SK-N-SH treated with all-trans-retinoic acid at 6 μM for 48 hours (cell line): ENCODE data around the gene VPS51.

Experiments
- ATAC-seq: fragments of 200-7000 bp; cut with Tn5 transposase; 3 replicates; pipeline ENCODE4 v1.9.1; 2020; ENCODE audit warnings: mild to moderate bottlenecking, moderate library complexity
- ARNTL ChIP-seq: fragments of 450-650 bp; formaldehyde crosslinking; IDR thresholded peaks from 2 replicates; pipeline ENCODE4 v1.5.0; 2020; ENCODE audit warnings: low read depth, mild to moderate bottlenecking, moderate library complexity, borderline replicate concordance
- BACH2 ChIP-seq: fragments of 250-450 bp; sonication (Bioruptor Pico); IDR thresholded peaks from 2 replicates; pipeline ENCODE4 v1.9.0; 2021; ENCODE audit warnings: mild to moderate bottlenecking, borderline replicate concordance
- CSRNP3 ChIP-seq: fragments of 250-450 bp; sonication (Bioruptor Pico); IDR thresholded peaks from 2 replicates; pipeline ENCODE4 v1.5.1; 2021; ENCODE audit warnings: mild to moderate bottlenecking, moderate library complexity
- ESRRG ChIP-seq: fragments of 250-450 bp; sonication (Bioruptor Pico); IDR thresholded peaks from 2 replicates; pipeline ENCODE4 v1.6.1; 2021; ENCODE audit warnings: mild to moderate bottlenecking
- GLIS3 ChIP-seq: fragments of 250-450 bp; sonication (Bioruptor Pico); IDR thresholded peaks from 2 replicates; pipeline ENCODE4 v1.5.0; 2020; ENCODE audit warnings: mild to moderate bottlenecking, moderate library complexity
- OSR1 ChIP-seq: fragments of 250-450 bp; sonication (Bioruptor Pico); IDR thresholded peaks from 2 replicates; pipeline ENCODE4 v1.8.0; 2022; ENCODE audit warnings: moderate library complexity, mild to moderate bottlenecking, inconsistent platforms
- PATZ1 ChIP-seq: fragments of 250-450 bp; sonication (Bioruptor Pico); IDR thresholded peaks from 2 replicates; pipeline ENCODE4 v1.8.0; 2020; ENCODE audit warnings: mild to moderate bottlenecking, moderate library complexity, borderline replicate concordance
- POU6F1 ChIP-seq: fragments of 250-450 bp; sonication (Bioruptor Pico); IDR thresholded peaks from 2 replicates; pipeline ENCODE4 v1.8.0; 2021; ENCODE audit warnings: low read depth, mild to moderate bottlenecking, moderate library complexity, borderline replicate concordance
- PPARA ChIP-seq: fragments of 250-450 bp; sonication (Bioruptor Pico); IDR thresholded peaks from 2 replicates; pipeline ENCODE4 v1.5.0; 2020; ENCODE audit warnings: mild to moderate bottlenecking, borderline replicate concordance
- RARB ChIP-seq: fragments of 250-450 bp; sonication (Bioruptor Pico); IDR thresholded peaks from 2 replicates; pipeline ENCODE4 v1.8.0; 2021; ENCODE audit warnings: mild to moderate bottlenecking, moderate library complexity
- TCF4 ChIP-seq: fragments of 250-450 bp; sonication (Bioruptor Pico); IDR thresholded peaks from 2 replicates; pipeline ENCODE4 v1.8.0; 2021; ENCODE audit warnings: mild to moderate bottlenecking, moderate library complexity, borderline replicate concordance
- TOX ChIP-seq: fragments of 250-450 bp; sonication (Bioruptor Pico); IDR thresholded peaks from 2 replicates; pipeline ENCODE4 v1.8.0; 2021; ENCODE audit warnings: mild to moderate bottlenecking, moderate library complexity, borderline replicate concordance
- TSHZ2 ChIP-seq: fragments of 250-450 bp; sonication (Bioruptor Pico); IDR thresholded peaks from 2 replicates; pipeline ENCODE4 v1.5.0; 2020; ENCODE audit warnings: mild to moderate bottlenecking, moderate library complexity
- ZFP3 ChIP-seq: fragments of 250-450 bp; sonication (Bioruptor Pico); IDR thresholded peaks from 2 replicates; pipeline ENCODE4 v1.5.0; 2020; ENCODE audit warnings: mild to moderate bottlenecking, moderate library complexity
- ZFP30 ChIP-seq: fragments of 450-650 bp; formaldehyde crosslinking; IDR thresholded peaks from 2 replicates; pipeline ENCODE4 v1.5.0; 2022; ENCODE audit warnings: mild to moderate bottlenecking, moderate library complexity
- ZNF565 ChIP-seq: fragments of 450-650 bp; formaldehyde crosslinking; conservative IDR thresholded peaks from 2 replicates; pipeline ENCODE4 v1.5.0; 2020; ENCODE audit warnings: low read depth, mild to moderate bottlenecking, moderate library complexity
- ZNF70 ChIP-seq: fragments of 450-650 bp; formaldehyde crosslinking; IDR thresholded peaks from 2 replicates; pipeline ENCODE4 v1.5.0; 2020; ENCODE audit warnings: mild to moderate bottlenecking, moderate library complexity
- ZNF8 ChIP-seq: fragments of 450-650 bp; formaldehyde crosslinking; IDR thresholded peaks from 2 replicates; pipeline ENCODE4 v1.5.0; 2020; ENCODE audit warnings: mild to moderate bottlenecking, moderate library complexity

Gene VPS51

GRCh38 chr11:65112546-65113360 is 16.7 kb downstream of the VPS51 start (continued):
- TF ChIP-seq PATZ1 = 0 out of 2 replicates have a peak, but pooled peaks have one; percentile 44

GRCh38 chr11:65113361-65113756 is 17.3 kb downstream of the VPS51 start:
- ATAC-seq = no peak
- TF ChIP-seq TOX (CRISPR knock-in tag) = no peak
- TF ChIP-seq PATZ1 = no peak
- TF ChIP-seq OSR1 (CRISPR knock-in tag) = no peak
- no peak for TF ChIP-seq ZNF565

- no peak for ATAC-seq
- TF ChIP-seq GLIS3 (CRISPR knock-in tag) = no peak
- TF ChIP-seq ZFP30 (CRISPR knock-in tag) = no peak
- no peak for TF ChIP-seq OSR1 (CRISPR knock-in tag)
- no peak for TF ChIP-seq RARB (CRISPR knock-in tag)
- no peak for TF ChIP-seq ZFP3 (CRISPR knock-in tag)
- TF ChIP-seq TCF4 (CRISPR knock-in tag) = no peak
- no peak for TF ChIP-seq ARNTL
- TF ChIP-seq CSRNP3 = no peak
- no peak for TF ChIP-seq TOX (CRISPR knock-in tag)
- no peak for TF ChIP-seq BACH2 (CRISPR knock-in tag)
These were observed 17.8 kb downstream of the VPS51 start for GRCh38 chr11:65113839-65114238.

GRCh38 chr11:65114538-65115171 is 18.6 kb downstream of the VPS51 start:
- TF ChIP-seq TSHZ2 (CRISPR knock-in tag) (no peak), ZNF8 (CRISPR knock-in tag) (no peak), ZFP3 (CRISPR knock-in tag) (no peak), GLIS3 (CRISPR knock-in tag) (no peak), ARNTL (no peak), OSR1 (CRISPR knock-in tag) (no peak), RARB (CRISPR knock-in tag) (no peak), ZFP30 (CRISPR knock-in tag) (no peak), ESRRG (CRISPR knock-in tag) (no peak), PATZ1 (no peak), TOX (CRISPR knock-in tag) (no peak), ZNF70 (no peak), ZNF565 (no peak), POU6F1 (CRISPR knock-in tag) (no peak), PPARA (no peak)
- TF ChIP-seq, all 23 proteins: peak for 0
- no peak for ATAC-seq
